IMR-90 (cell line): ENCODE data around the gene WDR90. TPM values are rescaled to one million over a fixed set of nuclear protein-coding genes. Genes with fewer than 3 reads are reported as not detected.

Source experiments
- ATAC-seq: fragments of 200-7000 bp; cut with Tn5 transposase; 2 replicates; pipeline ENCODE4 v1.9.1; 2020; ENCODE audit warnings: low read depth, mild to moderate bottlenecking, moderate library complexity
- BruUV-seq: library from RNA; stranded (reverse); fragments of 400-500 nt; replicated peaks from 2 replicates; lab custom pipeline; 2021; lab: Mats Ljungman, UMichigan
- CTCF ChIA-PET: fragments of 300-600 bp; formaldehyde crosslinking; extraction: SDS; loops from one replicate; lab custom pipeline; 2021; ENCODE audit warnings: antibody characterized with exemption; lab: Yijun Ruan, JAX
- POLR2A ChIA-PET: fragments of 300-600 bp; sonication (Branson Sonifier 250); formaldehyde crosslinking; loops from one replicate; lab custom pipeline; 2022; ENCODE audit warnings: antibody characterized with exemption; ENCODE audit not compliant: unreplicated experiment; lab: Charles Lee
- DNase-seq: peaks from one replicate; pipeline ENCODE4 v3.0.0; 2013
- H2AFZ ChIP-seq: replicated peaks from 2 replicates; pipeline ENCODE3; 2013; ENCODE audit warnings: low read length, mild to moderate bottlenecking; ENCODE audit not compliant: poor library complexity
- H2AK5ac ChIP-seq: 2 replicates; pipeline ENCODE4 v1.6.1; 2013; ENCODE audit warnings: low read depth, low read length, inconsistent platforms
- H2AK9ac ChIP-seq: replicated peaks from 2 replicates; pipeline ENCODE3; 2013; ENCODE audit warnings: mild to moderate bottlenecking, low read depth, low read length, moderate library complexity; ENCODE audit not compliant: poor library complexity
- H2BK120ac ChIP-seq: 2 replicates; pipeline ENCODE4 v1.6.1; 2013; ENCODE audit warnings: low read depth, low read length, inconsistent platforms
- H2BK15ac ChIP-seq: 3 replicates; pipeline ENCODE4 v1.6.1; 2013; ENCODE audit warnings: low read depth, low read length, inconsistent platforms
- H2BK20ac ChIP-seq: 2 replicates; pipeline ENCODE4 v1.6.1; 2013; ENCODE audit warnings: low read depth, mild to moderate bottlenecking, inconsistent platforms, low read length, moderate library complexity
- H2BK5ac ChIP-seq: 2 replicates; pipeline ENCODE4 v1.6.1; 2013; ENCODE audit warnings: mild to moderate bottlenecking, low read depth, low read length, inconsistent platforms; ENCODE audit not compliant: poor library complexity, severe bottlenecking
- H3K14ac ChIP-seq: replicated peaks from 2 replicates; pipeline ENCODE4 v1.6.1; 2013; ENCODE audit warnings: low read depth, low read length, inconsistent platforms
- H3K18ac ChIP-seq: 2 replicates; pipeline ENCODE4 v1.6.1; 2013; ENCODE audit warnings: low read depth, low read length, control low read depth
- H3K23ac ChIP-seq: 2 replicates; pipeline ENCODE4 v1.6.1; 2013; ENCODE audit warnings: low read depth, low read length, inconsistent platforms
- H3K27ac ChIP-seq: 2 replicates; pipeline ENCODE4 v1.5.1; 2013; ENCODE audit warnings: mild to moderate bottlenecking, control low read depth, low read length; ENCODE audit not compliant: insufficient read depth
- H3K27me3 ChIP-seq: 2 replicates; pipeline ENCODE4 v1.6.1; 2013; ENCODE audit warnings: low read length; ENCODE audit not compliant: control insufficient read depth, insufficient read depth
- H3K36me3 ChIP-seq: 2 replicates; pipeline ENCODE4 v1.6.1; 2013; ENCODE audit warnings: low read length, mixed read lengths; ENCODE audit not compliant: control insufficient read depth, insufficient read depth
- H3K4ac ChIP-seq: 2 replicates; pipeline ENCODE4 v1.6.1; 2013; ENCODE audit warnings: low read depth, low read length, inconsistent platforms
- H3K4me1 ChIP-seq: 2 replicates; pipeline ENCODE4 v1.6.1; 2013; ENCODE audit warnings: low read length, mixed read lengths; ENCODE audit not compliant: control insufficient read depth, insufficient read depth
- H3K4me2 ChIP-seq: 2 replicates; pipeline ENCODE4 v1.6.1; 2013; ENCODE audit warnings: low read depth, mild to moderate bottlenecking, control low read depth, low read length, moderate library complexity
- H3K4me3 ChIP-seq: 2 replicates; pipeline ENCODE4 v1.5.1; 2013; ENCODE audit warnings: low read depth, mild to moderate bottlenecking, control low read depth, low read length, moderate library complexity; ENCODE audit not compliant: insufficient read depth
- H3K56ac ChIP-seq: 2 replicates; pipeline ENCODE4 v1.6.1; 2013; ENCODE audit warnings: low read length, inconsistent platforms; ENCODE audit not compliant: insufficient read depth; ENCODE audit errors: extremely low read depth
- H3K79me1 ChIP-seq, 2 experiments: 2 replicates each; pipeline ENCODE4 v1.6.1; 2013; ENCODE audit warnings: low read length in 2 of 2, inconsistent platforms in 1 of 2, low read depth in 1 of 2
- H3K9ac ChIP-seq: 2 replicates; pipeline ENCODE4 v1.6.1; 2013; ENCODE audit warnings: low read depth, low read length, control low read depth
- H3K9me1 ChIP-seq: 2 replicates; pipeline ENCODE4 v1.6.1; 2013; ENCODE audit warnings: low read length, inconsistent platforms; ENCODE audit not compliant: insufficient read depth
- H3K9me3 ChIP-seq: 2 replicates; pipeline ENCODE4 v1.6.1; 2013; ENCODE audit warnings: low read length; ENCODE audit not compliant: control insufficient read depth, insufficient read depth
- H4K20me1 ChIP-seq: 2 replicates; pipeline ENCODE4 v1.6.1; 2013; ENCODE audit warnings: low read length, inconsistent platforms; ENCODE audit not compliant: insufficient read depth
- H4K5ac ChIP-seq: 2 replicates; pipeline ENCODE4 v1.6.1; 2013; ENCODE audit warnings: mild to moderate bottlenecking, low read depth, low read length, control low read depth
- H4K8ac ChIP-seq, 2 experiments: 2 replicates each; pipeline ENCODE4 v1.6.1; 2013; ENCODE audit warnings: low read depth in 2 of 2, low read length in 2 of 2, control low read depth in 1 of 2, inconsistent platforms in 1 of 2
- H4K91ac ChIP-seq: 2 replicates; pipeline ENCODE4 v1.6.1; 2013; ENCODE audit warnings: low read depth, low read length, inconsistent platforms; ENCODE audit not compliant: insufficient read depth
- FOS ChIP-seq: fragments of 150-350 bp; IDR thresholded peaks from 2 replicates; pipeline ENCODE4 v1.6.1; 2016; ENCODE audit warnings: low read depth, low read length
- MAZ ChIP-seq: IDR thresholded peaks from 2 replicates; pipeline ENCODE4 v1.6.1; 2012; ENCODE audit warnings: low read depth, mild to moderate bottlenecking, low read length, improper control_type of control experiment, moderate library complexity, borderline replicate concordance
- NFE2L2 ChIP-seq: fragments of 150-350 bp; IDR thresholded peaks from 2 replicates; pipeline ENCODE4 v1.6.1; 2016; ENCODE audit warnings: low read depth, mild to moderate bottlenecking, low read length
- POLR2A ChIP-seq: IDR thresholded peaks from 2 replicates; pipeline ENCODE4 v1.6.1; 2012; ENCODE audit warnings: mild to moderate bottlenecking, low read depth, low read length
- RCOR1 ChIP-seq: IDR thresholded peaks from 2 replicates; pipeline ENCODE4 v1.6.1; 2012; ENCODE audit warnings: mild to moderate bottlenecking, low read length, improper control_type of control experiment; ENCODE audit not compliant: insufficient replicate concordance
- SMC3 ChIP-seq: fragments of 150-350 bp; IDR thresholded peaks from 2 replicates; pipeline ENCODE4 v1.6.1; 2016; ENCODE audit warnings: low read depth, mild to moderate bottlenecking, antibody characterized with exemption, low read length, moderate library complexity
- USF2 ChIP-seq: fragments of 150-350 bp; IDR thresholded peaks from 2 replicates; pipeline ENCODE4 v1.6.1; 2017; ENCODE audit warnings: mild to moderate bottlenecking, antibody characterized with exemption, low read length, low read depth
- WGBS, 2 experiments: methylation state at CpG; one replicate each; pipeline versions ENCODE4 v1.1.5 to v1.1.7; 2013; ENCODE audit warnings: missing lambda C conversion rate in 2 of 2; ENCODE audit not compliant: insufficient read length in 1 of 2; ENCODE audit errors: extremely low coverage in 2 of 2; 5-methylcytosine and 5-hydroxymethylcytosine counted together
- dilution Hi-C: fragments of 300-500 bp; cut with HindIII; formaldehyde crosslinking; loops from one replicate; pipeline ENCODE4 v1.14.3; 2018; ENCODE audit warnings: low sequenced_read_pairs; ENCODE audit not compliant: unreplicated experiment
- in situ Hi-C: fragments of 300-500 bp; cut with MboI; formaldehyde crosslinking; loops from 3 replicates; pipeline ENCODE4 v1.14.3; 2019; ENCODE audit warnings: low sequenced_read_pairs, inconsistent platforms, mixed read lengths
- intact Hi-C: fragments of 100-400 bp; cut with micrococcal nuclease; formaldehyde crosslinking; loops from 2 replicates; pipeline ENCODE4 v1.10.0; 2022
- polyA plus RNA-seq, 3 experiments: library from polyadenylated mRNA; depleted of rRNA; stranded (reverse); fragments of >200 nt; gene quantifications; 2 replicates each; pipeline ENCODE4 v1.2.3, GENCODE V29; 2012; ENCODE audit warnings: low replicate concordance in 1 of 3
- total RNA-seq: library from RNA; depleted of rRNA; stranded (reverse); fragments of >200 nt; gene quantifications from 2 replicates; pipeline ENCODE4 v1.2.3, GENCODE V29; 2012
- TF ChIP-seq, protein P1 (sequence below): fragments of 150-350 bp; IDR thresholded peaks from 2 replicates; pipeline ENCODE4 v1.6.1; 2016; ENCODE audit warnings: low read depth, mild to moderate bottlenecking, low read length, moderate library complexity, borderline replicate concordance
- TF ChIP-seq, protein P2 (sequence below): conservative IDR thresholded peaks from 2 replicates; pipeline ENCODE4 v1.5.1; 2012; ENCODE audit warnings: mild to moderate bottlenecking, low read depth, low read length, improper control_type of control experiment

Gene WDR90
- total and polyA plus RNA-seq, 2 of the 4 experiments (the other 2 are of a cell fraction) = 1.4 to 18.7 TPM

DNA sequence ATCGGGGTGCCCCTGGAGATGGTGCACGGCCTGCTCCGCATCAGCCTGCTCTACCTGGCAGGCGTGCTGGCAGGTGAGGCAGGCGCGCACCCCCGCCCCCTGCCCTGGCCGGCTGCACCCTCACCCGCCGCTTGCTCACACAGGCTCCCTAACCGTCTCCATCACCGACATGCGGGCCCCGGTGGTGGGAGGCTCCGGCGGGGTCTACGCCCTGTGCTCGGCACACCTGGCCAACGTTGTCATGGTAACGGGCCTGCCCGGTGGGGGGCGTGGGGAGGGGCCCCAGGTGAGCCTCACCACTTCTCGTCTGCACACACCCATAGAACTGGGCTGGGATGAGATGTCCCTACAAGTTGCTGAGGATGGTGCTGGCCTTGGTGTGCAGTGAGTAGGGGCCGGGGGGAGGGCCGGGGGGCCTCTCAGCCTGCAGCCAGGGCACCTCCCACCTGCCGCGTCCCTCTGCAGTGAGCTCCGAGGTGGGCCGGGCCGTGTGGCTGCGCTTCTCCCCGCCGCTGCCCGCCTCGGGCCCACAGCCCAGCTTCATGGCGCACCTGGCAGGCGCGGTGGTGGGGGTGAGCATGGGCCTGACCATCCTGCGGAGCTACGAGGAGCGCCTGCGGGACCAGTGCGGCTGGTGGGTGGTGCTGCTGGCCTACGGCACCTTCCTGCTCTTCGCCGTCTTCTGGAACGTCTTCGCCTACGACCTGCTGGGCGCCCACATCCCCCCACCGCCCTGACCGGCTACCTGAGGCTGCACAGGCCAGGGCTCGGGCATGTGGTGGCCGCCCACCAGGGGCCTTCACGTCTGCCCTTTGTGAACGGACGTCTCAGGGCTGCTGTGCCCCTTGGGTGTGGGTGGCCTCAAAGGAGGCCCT, 28.4 kb downstream of the WDR90 start:
- Histone ChIP-seq H4K91ac (no peak overlapping the region), H3K23ac (no peak overlapping the region), H2BK5ac (no peak overlapping the region), H3K9me3 (no peaks in the 10 kb centered on the region), H3K9me1 (peaks cover 15% of the 10 kb centered on the region), H2BK15ac (no peak overlapping the region), H3K18ac (no peak overlapping the region), H2AFZ (no peak overlapping the region), H4K20me1 (peaks cover 40% of the 10 kb centered on the region), H3K4me3 (no peak overlapping the region), H2BK20ac (no peak overlapping the region), H3K14ac (no peak overlapping the region), H2BK120ac (no peak overlapping the region), H3K27me3 (no peaks in the 10 kb centered on the region), H4K5ac (no peak overlapping the region), H2AK5ac (no peak overlapping the region), H4K8ac (no peak overlapping the region), H3K4me2 (no peak overlapping the region), H2AK9ac (no peak overlapping the region), H3K36me3 (peaks cover 29% of the 10 kb centered on the region), H3K79me1 (peaks cover 9 to 35% of the 10 kb centered on the region in 2 experiments; a peak in 3 of 4 replicates), H3K4me1 (peaks cover 20% of the 10 kb centered on the region), H3K56ac (no peak overlapping the region), H3K27ac (no peak overlapping the region), H3K9ac (no peak overlapping the region), H3K4ac (no peak overlapping the region)
- in situ Hi-C loops = no loop called here
- no peak for TF ChIP-seq FOS
- no peak for TF ChIP-seq SMC3
- TF ChIP-seq MAZ = no peak
- TF ChIP-seq RCOR1 = no peak
- no peak for TF ChIP-seq POLR2A
- TF ChIP-seq USF2 = no peak
- TF ChIP-seq, protein P1, sequence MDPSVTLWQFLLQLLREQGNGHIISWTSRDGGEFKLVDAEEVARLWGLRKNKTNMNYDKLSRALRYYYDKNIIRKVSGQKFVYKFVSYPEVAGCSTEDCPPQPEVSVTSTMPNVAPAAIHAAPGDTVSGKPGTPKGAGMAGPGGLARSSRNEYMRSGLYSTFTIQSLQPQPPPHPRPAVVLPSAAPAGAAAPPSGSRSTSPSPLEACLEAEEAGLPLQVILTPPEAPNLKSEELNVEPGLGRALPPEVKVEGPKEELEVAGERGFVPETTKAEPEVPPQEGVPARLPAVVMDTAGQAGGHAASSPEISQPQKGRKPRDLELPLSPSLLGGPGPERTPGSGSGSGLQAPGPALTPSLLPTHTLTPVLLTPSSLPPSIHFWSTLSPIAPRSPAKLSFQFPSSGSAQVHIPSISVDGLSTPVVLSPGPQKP = no peak
- TF ChIP-seq, protein P2, sequence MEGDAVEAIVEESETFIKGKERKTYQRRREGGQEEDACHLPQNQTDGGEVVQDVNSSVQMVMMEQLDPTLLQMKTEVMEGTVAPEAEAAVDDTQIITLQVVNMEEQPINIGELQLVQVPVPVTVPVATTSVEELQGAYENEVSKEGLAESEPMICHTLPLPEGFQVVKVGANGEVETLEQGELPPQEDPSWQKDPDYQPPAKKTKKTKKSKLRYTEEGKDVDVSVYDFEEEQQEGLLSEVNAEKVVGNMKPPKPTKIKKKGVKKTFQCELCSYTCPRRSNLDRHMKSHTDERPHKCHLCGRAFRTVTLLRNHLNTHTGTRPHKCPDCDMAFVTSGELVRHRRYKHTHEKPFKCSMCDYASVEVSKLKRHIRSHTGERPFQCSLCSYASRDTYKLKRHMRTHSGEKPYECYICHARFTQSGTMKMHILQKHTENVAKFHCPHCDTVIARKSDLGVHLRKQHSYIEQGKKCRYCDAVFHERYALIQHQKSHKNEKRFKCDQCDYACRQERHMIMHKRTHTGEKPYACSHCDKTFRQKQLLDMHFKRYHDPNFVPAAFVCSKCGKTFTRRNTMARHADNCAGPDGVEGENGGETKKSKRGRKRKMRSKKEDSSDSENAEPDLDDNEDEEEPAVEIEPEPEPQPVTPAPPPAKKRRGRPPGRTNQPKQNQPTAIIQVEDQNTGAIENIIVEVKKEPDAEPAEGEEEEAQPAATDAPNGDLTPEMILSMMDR = no peak
- no peak for TF ChIP-seq NFE2L2
- no TSS peak for BruUV-seq
- CTCF ChIA-PET = no interaction called here
- intact Hi-C loops = no loop called here
- POLR2A ChIA-PET = no interaction called here
- dilution Hi-C loops = no loop called here
- ATAC-seq (no peak), DNase-seq (no peak)
- WGBS, 2 experiments = 72% methylated on average over 20 of the region's 57 CpGs; no CpG with 5 or more reads in 1 of the 2 experiments
